KBM-7 (cell line): ENCODE data around the gene STOX2.
A peak's percentile ranks its signal among the peaks of the same experiment; 100 is the strongest.

Source experiments
- DNase-seq: peaks from one replicate; pipeline ENCODE4 v3.0.0-alpha.2; 2015
- in situ Hi-C: fragments of 300-500 bp; cut with MboI; formaldehyde crosslinking; loops from 2 replicates; pipeline ENCODE4 v1.14.3; 2020; ENCODE audit warnings: low sequenced_read_pairs, low pct_unique_long_range_greater_than_20kb, mixed read lengths

STOX2 gene

DNA sequence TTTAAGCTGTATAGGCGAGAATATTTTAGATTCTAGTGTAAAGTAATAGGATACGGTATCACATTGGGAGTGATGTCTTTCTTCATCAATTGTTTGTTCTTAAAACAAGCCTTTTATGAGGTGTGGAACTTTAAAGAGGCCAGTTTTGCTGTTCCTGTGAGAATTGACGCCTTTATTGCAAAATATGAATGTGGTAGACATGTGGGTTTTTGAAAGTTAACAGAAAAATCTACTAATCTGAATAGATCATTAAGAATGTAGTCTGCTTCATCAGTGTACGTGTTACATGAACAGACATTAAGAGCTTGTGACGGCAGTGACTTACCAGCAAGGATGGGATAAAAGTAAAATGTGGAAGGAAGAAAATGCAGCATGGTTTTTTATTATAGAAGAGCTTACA lies 63.8 kb downstream of the STOX2 start:
- DNase-seq = no peak
- in situ Hi-C loops = no loop called here

DNA sequence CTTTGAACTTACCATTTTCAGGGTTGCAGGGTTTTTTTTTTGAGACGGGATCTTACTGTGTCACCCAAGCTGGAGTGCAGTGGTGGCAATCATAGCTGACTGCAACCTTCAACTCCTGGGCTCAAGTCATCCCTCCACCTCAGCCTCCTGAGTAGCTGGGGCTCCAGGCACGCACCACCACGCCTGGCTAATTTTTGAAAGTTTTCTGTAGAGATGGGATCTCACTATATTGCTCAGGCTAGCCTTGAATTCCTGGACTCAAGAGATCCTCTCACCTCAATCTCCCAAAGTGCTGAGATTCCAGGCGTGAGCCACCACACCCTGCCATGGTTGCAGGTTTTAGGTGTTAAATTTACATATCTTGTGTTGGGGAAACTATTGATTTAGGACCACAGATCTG lies 64.5 kb downstream of the STOX2 start:
- DNase-seq = no peak
- in situ Hi-C loops = no loop called here

DNA sequence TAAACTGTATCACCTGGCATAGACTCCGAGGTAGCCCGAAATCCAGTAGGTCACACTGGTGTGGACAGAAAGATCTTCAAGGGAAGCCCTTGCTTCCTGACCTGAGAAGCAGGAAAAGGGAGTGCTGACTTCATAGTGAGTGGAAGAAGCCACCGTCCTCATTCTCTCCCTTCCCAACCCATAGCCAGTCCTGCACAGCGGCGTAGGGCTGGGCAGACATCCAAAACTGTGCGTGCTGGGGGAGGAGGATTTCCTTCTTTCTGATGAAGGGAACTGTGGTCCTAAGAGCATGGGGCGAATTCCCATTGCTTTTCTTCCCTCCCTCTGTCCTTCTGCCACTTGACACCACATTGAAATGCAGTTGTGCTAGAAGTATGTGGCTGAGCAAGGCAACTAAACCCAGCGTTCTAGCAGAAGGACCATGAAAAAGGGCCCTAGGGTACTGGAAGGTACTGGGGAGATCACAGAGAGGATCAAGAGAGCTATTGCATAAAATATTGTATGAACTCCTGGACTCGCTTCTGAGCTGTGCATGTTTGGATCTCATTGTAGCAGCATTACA lies 66.9 kb downstream of the STOX2 start:
- no peak for DNase-seq
- in situ Hi-C loops = no loop called here

DNA sequence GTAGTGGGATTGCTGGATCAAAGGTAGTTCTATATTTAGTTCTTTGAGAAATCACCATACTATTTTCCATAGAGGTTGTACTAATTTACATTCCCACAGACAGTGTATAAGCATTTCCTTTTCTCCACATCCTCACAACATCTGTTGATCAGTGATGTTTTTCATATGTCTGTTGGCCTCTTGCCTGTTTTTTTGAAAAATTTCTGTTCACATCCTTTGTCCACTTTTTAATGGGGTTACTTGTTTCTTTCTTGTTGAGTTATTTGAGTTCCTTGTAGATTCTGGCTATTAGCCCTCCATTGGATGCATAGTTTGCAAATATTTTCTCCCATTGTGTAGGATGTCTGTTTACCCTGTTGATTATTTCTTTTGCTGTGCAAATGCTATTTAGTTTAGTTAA lies 72.6 kb downstream of the STOX2 start:
- in situ Hi-C loops = no loop called here
- DNase-seq = no peak

- in situ Hi-C loops = no loop called here
Observed at GRCh38 chr4:183984566-183984965, 79.5 kb downstream of the STOX2 start.

GRCh38 chr4:183985786-183986185 lies 80.7 kb downstream of the STOX2 start:
- DNase-seq = no peak
- in situ Hi-C loops = no loop called here

More at GRCh38 chr4:183984566-183984965, 79.5 kb downstream of the STOX2 start:
- no peak for DNase-seq

DNA sequence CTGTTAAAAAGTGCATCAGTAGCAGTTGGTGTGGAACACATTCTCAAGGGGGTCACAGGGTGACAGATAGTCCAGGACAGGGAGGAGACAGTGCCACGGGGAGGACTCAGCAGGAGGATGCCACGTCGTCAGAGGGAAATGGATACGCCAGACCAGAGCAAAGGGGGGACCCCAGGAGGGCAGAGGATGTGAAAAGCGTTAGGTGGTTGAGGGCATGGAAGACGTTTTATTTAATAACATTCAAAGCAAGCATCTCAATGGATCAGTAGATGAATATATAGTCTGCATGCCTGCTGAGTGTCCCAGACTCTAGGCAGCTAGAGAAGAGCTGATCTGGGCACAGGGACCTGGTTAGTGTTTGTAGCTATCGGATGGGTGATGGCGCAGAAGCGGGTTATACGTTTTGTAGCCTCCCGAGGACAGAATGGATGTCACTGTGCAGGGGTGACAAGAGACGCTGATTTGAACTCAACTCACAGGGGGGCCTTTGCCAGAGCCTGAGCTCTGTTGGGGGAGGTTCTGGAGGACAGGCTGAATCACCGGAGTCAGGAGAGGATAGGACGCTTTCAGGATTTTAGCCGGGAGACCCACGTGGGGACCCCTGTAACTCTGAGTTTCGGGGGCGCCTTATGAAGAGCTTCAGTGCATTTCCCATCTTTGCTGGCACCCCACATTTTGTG lies 81.3 kb downstream of the STOX2 start:
- no peak for DNase-seq
- in situ Hi-C loops = no loop called here

DNA sequence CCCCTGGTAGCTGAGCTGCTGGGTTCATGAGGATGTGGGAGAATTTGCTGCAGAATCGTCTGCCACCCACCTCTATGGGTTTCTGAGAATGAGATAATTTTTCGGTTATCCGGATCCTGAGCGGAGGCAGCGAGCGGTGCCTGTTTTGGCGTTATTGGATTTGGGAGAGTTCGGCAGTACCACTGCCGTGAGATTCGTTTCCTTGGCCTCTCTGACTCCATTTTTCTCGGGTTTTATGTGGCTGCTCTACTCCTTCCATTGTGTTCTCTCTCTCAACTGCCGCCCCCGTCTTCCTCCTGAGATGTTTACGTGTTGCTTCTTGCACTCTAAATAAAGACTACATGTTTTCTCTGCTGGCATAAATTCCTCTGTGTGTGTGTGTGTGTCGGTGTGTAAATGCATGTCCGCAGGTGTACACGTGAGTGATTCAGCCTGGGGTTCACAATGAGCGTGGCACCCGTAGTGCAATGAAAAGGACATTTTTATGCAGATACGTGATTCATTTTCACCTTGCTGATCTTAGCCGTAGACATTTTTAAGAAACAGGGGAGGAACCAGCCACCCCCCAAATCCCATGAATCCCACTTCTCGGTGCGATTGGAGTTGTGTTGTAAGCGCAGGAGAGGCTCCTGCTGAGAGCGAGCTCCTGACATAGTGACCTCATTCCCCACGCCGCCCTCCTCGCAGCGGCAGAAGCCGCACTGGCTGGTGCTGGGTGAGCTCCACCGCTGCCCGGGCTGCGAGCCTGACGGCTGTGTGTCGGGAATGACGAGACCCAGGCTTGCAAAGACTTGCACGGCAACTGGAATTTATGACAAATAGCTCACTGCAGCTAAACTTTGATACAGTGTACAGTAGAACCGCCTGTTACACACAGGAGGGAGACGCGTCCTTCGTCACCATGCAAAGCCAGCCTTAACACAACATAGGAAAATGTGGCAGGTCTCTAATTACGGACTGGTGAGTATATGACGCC lies 82.2 kb downstream of the STOX2 start:
- DNase-seq = no peak
- in situ Hi-C loops = no loop called here

DNA sequence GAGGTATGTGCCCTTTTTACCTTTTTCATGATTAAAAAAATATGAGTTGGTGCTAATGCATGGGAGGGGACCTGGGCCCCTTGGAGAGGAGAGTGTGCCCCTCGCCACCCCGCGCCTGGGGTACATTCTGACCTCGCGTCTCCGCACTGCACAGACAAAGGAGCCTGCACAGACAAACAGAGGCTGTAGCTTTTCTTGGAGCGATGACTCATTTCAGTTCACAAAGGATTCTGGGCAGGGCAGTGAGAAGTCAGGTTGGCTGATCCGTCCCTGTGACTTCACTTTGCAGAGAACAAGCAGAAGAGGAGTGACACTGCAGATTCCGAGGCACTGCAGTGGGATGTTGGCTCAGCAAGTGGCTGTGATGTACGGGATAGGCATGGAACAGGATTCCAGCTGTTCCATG lies 82.9 kb downstream of the STOX2 start:
- peak; percentile 1 for DNase-seq
- in situ Hi-C loops = no loop called here

DNA sequence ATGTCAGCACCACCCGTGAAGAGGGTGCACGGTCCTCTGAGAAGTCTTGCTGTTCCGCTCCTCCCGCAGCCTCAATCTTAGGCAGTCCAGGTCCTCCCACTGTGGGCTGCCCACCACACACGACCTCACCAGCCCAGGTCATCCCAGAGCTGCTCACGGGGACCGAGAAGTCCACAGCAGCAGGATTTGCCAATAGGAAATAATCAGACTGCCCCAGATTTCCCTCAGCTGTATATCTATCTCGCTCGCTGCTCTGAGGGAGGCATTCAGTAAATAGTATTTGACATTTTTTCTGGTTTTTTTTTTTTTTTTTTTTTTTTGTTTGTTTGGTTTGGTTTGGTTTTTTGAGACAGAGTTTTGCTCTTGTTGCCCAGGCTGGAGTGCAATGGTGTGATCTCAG lies 83.8 kb downstream of the STOX2 start:
- DNase-seq = no peak
- in situ Hi-C loops = no loop called here

DNA sequence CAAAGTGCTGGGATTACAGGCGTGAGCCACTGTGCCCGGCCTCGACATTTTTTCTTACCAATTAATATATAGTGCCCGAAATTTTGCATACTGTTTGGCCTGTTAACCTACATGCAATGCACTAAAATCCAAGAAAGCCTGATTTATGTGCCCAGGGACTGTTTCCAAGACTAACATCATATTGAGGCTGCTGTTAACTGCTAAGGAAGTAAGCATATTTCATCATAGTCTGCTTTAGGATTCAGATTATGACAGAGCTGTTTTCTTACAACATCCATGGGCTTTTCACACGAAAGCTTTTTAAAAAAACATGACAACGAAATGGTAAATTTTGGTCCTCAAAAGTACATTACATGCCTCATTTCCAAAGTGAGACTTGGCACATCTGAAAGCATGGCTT lies 84.4 kb downstream of the STOX2 start:
- in situ Hi-C loops = no loop called here
- DNase-seq = no peak

GRCh38 chr4:183989931-183990330 lies 84.8 kb downstream of the STOX2 start:
- DNase-seq = no peak
- in situ Hi-C loops = no loop called here

- in situ Hi-C loops = no loop called here
- no peak for DNase-seq
Observed at GRCh38 chr4:183993676-183994075, 88.6 kb downstream of the STOX2 start.

DNA sequence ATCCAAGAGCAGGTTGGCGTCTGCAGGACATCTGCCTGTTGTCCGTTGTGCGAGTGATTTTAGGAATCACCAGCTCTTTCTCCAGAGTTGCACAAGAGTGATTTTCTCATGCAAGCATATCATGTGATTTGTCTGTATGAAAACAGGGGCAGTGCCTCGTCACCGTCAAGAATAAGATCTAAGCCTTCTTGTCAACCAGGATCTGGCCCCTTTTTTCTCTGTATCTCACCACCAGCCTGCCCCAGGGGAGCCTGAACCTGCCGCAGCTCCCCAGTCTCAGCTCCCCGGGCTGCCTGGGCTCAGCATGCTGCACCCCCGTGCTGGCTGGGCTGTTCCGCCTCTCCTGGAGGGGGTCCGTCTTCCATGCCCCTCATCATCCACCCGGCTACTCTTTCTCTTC lies 90.5 kb downstream of the STOX2 start:
- no peak for DNase-seq
- in situ Hi-C loops = no loop called here

DNA sequence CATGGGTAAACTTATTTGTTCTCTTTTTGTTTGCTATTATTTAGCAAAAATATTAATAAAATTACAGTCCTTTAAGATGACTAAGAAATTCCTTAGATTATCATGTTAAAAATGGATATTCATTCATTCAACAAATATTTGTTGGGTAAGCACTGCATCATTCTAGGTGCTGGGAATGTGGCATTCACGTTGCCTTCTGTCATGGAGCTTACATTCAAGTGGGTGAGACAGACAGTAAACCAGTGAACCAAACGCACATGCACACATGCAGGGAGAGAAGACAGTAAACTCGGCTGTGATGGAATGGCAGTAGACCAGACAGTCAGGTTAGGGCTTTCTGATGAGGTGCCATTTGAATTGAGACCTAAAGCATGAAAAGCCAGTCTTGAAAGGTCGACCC lies 91.8 kb downstream of the STOX2 start:
- DNase-seq = no peak
- in situ Hi-C loops = no loop called here

GRCh38 chr4:183999435-183999834 lies 94.3 kb downstream of the STOX2 start:
- in situ Hi-C loops = no loop called here
- no peak for DNase-seq

GRCh38 chr4:184000457-184001396 lies 95.6 kb downstream of the STOX2 start:
- DNase-seq = no peak
- in situ Hi-C loops = no loop called here

- DNase-seq = no peak
- in situ Hi-C loops = no loop called here
Observed at GRCh38 chr4:184003433-184003832, 98.3 kb downstream of the STOX2 start.

DNA sequence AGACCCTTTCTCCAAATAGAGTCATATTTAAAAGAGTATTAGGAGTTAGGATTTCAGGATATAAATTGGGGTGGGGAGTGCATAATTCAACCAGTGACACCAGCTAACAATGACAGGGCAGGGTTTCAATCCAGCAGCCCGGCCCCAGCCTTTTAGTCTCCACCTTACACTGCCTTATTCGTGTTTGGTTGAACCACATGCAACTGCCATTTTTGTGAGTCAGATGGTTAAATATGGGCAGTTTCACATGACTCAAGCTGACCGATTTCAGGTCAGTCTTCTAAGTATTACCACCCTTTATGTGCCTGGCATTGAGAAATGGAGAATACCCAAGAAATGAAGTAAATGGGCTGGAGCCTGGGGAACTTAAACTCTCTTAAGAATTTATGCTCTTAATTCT lies 102.8 kb downstream of the STOX2 start:
- in situ Hi-C loops = no loop called here
- no peak for DNase-seq
